ENCODE data around the gene TXNIP. TPM values are rescaled to one million over a fixed set of nuclear protein-coding genes. Genes with fewer than 3 reads are reported as not detected.

TXNIP gene
- total RNA-seq, 1 experiment from 2014 or later: 27.3 TPM

DNA sequence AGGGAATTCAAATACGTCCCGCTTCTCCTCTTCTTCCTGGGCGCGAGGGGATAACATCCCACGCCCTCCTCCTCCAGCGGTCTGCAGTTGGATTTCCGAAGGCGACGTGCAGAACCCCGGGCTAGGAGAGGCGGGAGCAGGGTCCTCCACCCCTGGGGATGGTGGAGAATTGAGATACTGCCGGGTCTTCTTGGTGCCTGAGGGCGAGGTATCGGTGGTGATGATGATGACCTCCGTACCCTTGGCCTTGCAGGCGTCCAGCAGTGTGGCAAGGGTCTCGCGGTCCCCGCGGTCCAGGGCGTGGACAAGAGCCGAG, 35.3 kb downstream of the TXNIP start:
- ChIA-PET CTCF (interaction anchor here (0.5 kb wide), 2 partner anchors 48 to 52 kb away, joined by 3 read pairs; no protein-coding TSS in a partner anchor), POLR2A (ENCODE audit: low non-redundant PET) (interaction anchor here (0.5 kb wide), 1 partner anchor 77 kb away, joined by 15 read pairs; no protein-coding TSS in a partner anchor)
- DNase-seq (ENCODE audit: low spot score): no peak
- BruUV-seq (replicated peaks): no TSS peak
- no peaks in the 10 kb centered on the region for H3K27me3 ChIP-seq (replicated peaks; ENCODE audit: insufficient read depth, low read depth, low read length, poor library complexity)
- peaks cover 38% of the 10 kb centered on the region for H3K4me1 ChIP-seq (ENCODE audit: insufficient read depth, low read length, poor library complexity, severe bottlenecking)
- peak overlapping the region; percentile 71 for H3K4me3 ChIP-seq (ENCODE audit: low read depth, low read length, poor library complexity, severe bottlenecking)
- H3K36me3 ChIP-seq (ENCODE audit: insufficient read depth, low read length, poor library complexity, severe bottlenecking): no peaks in the 10 kb centered on the region
- no peaks in the 10 kb centered on the region for H3K9me3 ChIP-seq (ENCODE audit: low read depth, low read length, poor library complexity, severe bottlenecking)
- H3K27ac ChIP-seq (ENCODE audit: low read depth, low read length, poor library complexity, severe bottlenecking): peak overlapping the region; percentile 70
- TF ChIP-seq EZH2 (IDR thresholded peaks at IDR 0.05; ENCODE audit: borderline replicate concordance, low read depth, low read length, poor library complexity, severe bottlenecking): no peak
- TF ChIP-seq, protein P1, sequence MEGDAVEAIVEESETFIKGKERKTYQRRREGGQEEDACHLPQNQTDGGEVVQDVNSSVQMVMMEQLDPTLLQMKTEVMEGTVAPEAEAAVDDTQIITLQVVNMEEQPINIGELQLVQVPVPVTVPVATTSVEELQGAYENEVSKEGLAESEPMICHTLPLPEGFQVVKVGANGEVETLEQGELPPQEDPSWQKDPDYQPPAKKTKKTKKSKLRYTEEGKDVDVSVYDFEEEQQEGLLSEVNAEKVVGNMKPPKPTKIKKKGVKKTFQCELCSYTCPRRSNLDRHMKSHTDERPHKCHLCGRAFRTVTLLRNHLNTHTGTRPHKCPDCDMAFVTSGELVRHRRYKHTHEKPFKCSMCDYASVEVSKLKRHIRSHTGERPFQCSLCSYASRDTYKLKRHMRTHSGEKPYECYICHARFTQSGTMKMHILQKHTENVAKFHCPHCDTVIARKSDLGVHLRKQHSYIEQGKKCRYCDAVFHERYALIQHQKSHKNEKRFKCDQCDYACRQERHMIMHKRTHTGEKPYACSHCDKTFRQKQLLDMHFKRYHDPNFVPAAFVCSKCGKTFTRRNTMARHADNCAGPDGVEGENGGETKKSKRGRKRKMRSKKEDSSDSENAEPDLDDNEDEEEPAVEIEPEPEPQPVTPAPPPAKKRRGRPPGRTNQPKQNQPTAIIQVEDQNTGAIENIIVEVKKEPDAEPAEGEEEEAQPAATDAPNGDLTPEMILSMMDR (conservative IDR thresholded peaks at IDR 0.05; ENCODE audit: low read depth, low read length): no peak
- intact Hi-C loops (cut with micrococcal nuclease; ENCODE audit: unreplicated experiment): loop anchor here (5.0 kb wide), 1 partner anchor 34 kb away; the partner anchor contains the start of gene RBM8A

DNA sequence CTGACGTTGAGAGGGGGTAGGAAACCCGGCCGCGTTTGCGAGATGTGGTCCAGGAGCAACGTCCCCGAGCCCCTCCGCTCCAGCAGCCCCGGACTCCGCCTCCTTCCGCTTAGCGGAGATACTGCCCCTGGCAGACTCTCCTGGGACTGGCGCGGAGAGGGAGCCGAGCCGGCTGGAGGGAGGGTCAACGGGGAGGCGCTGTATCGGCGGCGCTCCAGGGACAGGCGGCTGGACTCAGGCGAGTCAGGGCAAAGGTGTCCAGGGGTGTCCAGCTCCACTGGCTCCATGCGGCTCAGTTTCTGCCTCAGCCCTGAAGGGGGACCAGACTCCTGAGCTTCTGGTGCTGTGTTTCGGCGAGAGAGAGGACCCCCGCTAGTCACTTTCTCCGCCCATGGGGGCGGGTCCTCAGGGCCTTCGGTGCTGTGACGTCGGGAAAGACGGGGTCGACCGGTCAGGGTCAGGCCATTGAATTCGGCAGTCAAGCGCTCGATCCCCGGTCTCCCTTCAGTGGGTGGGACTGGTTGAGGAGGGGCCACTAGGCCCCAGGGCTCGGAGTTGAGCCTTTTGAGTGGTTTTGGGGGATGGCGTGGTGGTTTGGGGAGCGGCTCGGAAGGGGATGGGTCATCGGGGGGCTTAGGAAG, 35.8 kb downstream of the TXNIP start:
- intact Hi-C loops (cut with micrococcal nuclease; ENCODE audit: unreplicated experiment): loop anchor here (5.0 kb wide), 1 partner anchor 33 kb away; the partner anchor contains the start of gene RBM8A
- CTCF ChIA-PET: interaction anchor here (0.5 kb wide), 1 partner anchor 47 kb away, joined by 3 read pairs; no protein-coding TSS in a partner anchor
- H3K4me3 ChIP-seq (ENCODE audit: low read depth, low read length, poor library complexity, severe bottlenecking): peak overlapping the region; percentile 71
- POLR2A ChIA-PET (ENCODE audit: low non-redundant PET): interaction anchor here (0.5 to 0.6 kb wide), 2 partner anchors 43 to 78 kb away, joined by 5 to 15 read pairs; no protein-coding TSS in a partner anchor
- peak overlapping the region; percentile 70 for H3K27ac ChIP-seq (ENCODE audit: low read depth, low read length, poor library complexity, severe bottlenecking)
- no peak for TF ChIP-seq EZH2 (IDR thresholded peaks at IDR 0.05; ENCODE audit: borderline replicate concordance, low read depth, low read length, poor library complexity, severe bottlenecking)
- TF ChIP-seq, protein P1 (conservative IDR thresholded peaks at IDR 0.05; ENCODE audit: low read depth, low read length): peak; percentile 35
- H3K9me3 ChIP-seq (ENCODE audit: low read depth, low read length, poor library complexity, severe bottlenecking): no peaks in the 10 kb centered on the region
- no peaks in the 10 kb centered on the region for H3K36me3 ChIP-seq (ENCODE audit: insufficient read depth, low read length, poor library complexity, severe bottlenecking)
- no peaks in the 10 kb centered on the region for H3K27me3 ChIP-seq (replicated peaks; ENCODE audit: insufficient read depth, low read depth, low read length, poor library complexity)
- BruUV-seq (replicated peaks): no TSS peak
- H3K4me1 ChIP-seq (ENCODE audit: insufficient read depth, low read length, poor library complexity, severe bottlenecking): peaks cover 43% of the 10 kb centered on the region
- peak; percentile 82 for DNase-seq (ENCODE audit: low spot score)

DNA sequence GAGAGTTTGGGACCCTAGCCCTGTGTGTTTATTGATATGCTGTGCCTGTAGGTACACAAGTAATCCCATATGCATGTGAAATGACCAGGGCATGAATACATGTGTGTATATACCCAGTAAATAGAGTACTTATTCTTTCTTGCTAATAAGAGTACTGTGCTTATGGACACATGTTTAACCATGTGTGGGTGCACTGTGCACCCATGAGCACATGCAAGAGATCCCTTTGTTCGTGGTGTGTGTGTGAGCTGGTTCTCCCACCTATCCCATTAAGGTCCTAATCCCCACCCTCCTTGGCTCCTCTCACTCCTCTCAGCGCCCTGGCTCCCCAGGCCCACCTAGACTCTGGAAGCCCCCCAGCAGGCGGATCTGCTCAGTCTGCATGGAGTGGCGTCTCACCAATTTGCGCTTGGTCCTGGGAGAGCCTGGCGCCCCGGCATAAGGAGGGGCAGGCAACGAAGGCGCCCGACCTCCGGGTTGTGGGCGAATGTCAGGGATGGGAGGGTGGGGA, 36.4 kb downstream of the TXNIP start:
- DNase-seq (ENCODE audit: low spot score): no peak
- Histone ChIP-seq H3K36me3 (ENCODE audit: insufficient read depth, low read length, poor library complexity, severe bottlenecking) (no peaks in the 10 kb centered on the region), H3K9me3 (ENCODE audit: low read depth, low read length, poor library complexity, severe bottlenecking) (no peaks in the 10 kb centered on the region), H3K27me3 (replicated peaks; ENCODE audit: insufficient read depth, low read depth, low read length, poor library complexity) (no peaks in the 10 kb centered on the region), H3K27ac (ENCODE audit: low read depth, low read length, poor library complexity, severe bottlenecking) (peak overlapping the region; percentile 28), H3K4me3 (ENCODE audit: low read depth, low read length, poor library complexity, severe bottlenecking) (peak overlapping the region; percentile 71), H3K4me1 (ENCODE audit: insufficient read depth, low read length, poor library complexity, severe bottlenecking) (peaks cover 48% of the 10 kb centered on the region)
- ChIA-PET CTCF (no interaction called here), POLR2A (ENCODE audit: low non-redundant PET) (interaction anchor here (0.6 kb wide), 1 partner anchor 44 kb away, joined by 5 read pairs; no protein-coding TSS in a partner anchor)
- no peak for TF ChIP-seq EZH2 (IDR thresholded peaks at IDR 0.05; ENCODE audit: borderline replicate concordance, low read depth, low read length, poor library complexity, severe bottlenecking)
- TF ChIP-seq, protein P1 (conservative IDR thresholded peaks at IDR 0.05; ENCODE audit: low read depth, low read length): no peak
- intact Hi-C loops (cut with micrococcal nuclease; ENCODE audit: unreplicated experiment): loop anchor here (5.0 kb wide), 2 partner anchors 33 to 103 kb away; partner anchors contain the start of genes PIAS3 and RBM8A
- BruUV-seq (replicated peaks): no TSS peak
